Measurements from ENCODE around the gene CNTNAP2.

The CNTNAP2 gene

DNA sequence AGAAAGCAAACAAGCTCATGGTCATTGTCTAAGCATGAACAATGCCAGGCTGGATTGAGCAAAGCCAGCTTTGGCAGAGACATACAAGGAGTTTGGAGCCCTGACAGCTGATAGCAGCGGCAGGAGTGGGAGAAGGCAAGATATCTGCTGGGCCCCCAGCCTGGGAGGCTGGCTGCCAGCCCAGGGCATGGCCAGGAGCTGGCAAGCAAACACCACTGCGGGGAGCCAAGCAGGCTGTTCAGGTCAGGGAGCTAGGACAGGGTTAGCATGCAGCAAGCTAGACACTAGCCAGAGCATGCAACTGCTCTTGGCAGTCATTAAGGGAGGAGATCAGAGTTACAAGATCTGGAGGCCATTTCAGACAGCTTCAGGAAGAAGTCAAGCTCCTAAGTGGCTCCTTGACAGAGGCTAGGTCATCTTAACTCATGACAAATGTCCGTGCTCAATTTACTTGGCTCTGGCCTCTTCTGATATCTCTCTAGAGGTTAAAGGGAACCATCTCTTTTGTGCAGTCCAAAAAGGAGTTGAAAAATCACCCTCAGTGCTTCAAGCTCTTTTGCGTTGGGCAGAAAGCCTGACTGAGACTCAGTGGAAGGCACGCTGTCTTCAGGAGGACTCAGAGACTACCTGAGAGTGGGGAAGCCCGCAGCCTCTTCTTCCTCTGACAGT lies 2037.1 kb downstream of the CNTNAP2 start:
- no peak for DNase-seq (ENCODE audit: low read depth)

DNA sequence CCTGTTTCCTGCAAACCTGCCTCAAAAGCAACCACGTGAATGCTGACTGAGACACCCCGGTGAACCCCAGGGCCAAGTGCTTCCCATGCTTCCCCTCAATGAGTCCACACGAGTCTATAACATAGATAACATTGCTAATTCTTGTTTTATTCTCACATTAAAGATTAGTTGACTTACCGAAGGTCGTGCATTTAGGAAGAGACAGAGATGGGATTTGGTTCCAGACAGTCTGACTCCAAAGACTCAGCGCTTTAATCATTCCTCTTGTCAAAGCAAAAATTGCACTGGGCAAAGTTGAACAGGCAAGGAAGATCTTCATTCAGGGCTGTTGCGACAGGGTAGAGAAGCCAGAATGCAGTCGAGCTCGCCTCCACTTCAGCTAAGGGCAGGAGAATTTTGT lies 2038.4 kb downstream of the CNTNAP2 start:
- no peak for DNase-seq (ENCODE audit: low read depth)

DNA sequence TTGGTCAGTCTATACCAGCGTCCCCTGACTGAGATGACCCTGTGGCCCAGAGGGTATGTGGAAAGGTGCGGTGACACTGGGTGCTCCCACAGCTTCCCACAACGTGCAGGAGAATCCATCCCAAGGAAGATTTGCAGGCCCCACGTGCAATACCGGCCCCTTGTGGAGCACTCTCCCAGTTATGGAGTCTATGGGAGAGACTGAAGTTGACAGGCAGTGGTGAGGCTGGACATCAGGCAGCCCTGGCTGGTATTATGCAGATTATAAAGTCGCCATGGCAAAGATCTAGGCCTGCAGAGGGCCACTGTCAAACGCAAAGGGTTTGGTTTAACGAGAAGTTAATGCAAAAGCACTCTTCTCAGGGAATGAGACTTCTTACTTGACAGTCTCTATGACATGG lies 2039.2 kb downstream of the CNTNAP2 start:
- DNase-seq (ENCODE audit: low read depth): no peak

- DNase-seq (ENCODE audit: low read depth): no peak
Measured at GRCh38 chr7:148156233-148156632, 2039.6 kb downstream of the CNTNAP2 start.

DNA sequence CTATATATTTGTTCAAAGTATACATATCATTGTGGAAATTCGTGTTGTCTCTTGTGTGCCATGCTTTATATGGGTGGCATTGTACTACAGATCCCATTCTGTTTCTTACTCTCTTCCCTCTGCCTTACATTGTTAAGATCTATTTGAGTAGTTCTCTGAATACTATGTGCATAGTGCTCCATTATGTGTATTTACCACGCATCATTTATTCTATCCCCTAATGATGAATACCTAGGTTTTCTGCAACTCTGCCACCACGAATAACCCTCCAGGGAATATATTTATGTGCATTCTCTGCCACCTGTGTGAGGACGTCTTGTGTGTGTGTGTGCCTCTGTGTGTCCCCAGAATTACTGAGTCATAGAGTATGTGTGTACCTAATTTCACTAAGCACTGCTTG lies 2042.7 kb downstream of the CNTNAP2 start:
- DNase-seq (ENCODE audit: low read depth): no peak

DNA sequence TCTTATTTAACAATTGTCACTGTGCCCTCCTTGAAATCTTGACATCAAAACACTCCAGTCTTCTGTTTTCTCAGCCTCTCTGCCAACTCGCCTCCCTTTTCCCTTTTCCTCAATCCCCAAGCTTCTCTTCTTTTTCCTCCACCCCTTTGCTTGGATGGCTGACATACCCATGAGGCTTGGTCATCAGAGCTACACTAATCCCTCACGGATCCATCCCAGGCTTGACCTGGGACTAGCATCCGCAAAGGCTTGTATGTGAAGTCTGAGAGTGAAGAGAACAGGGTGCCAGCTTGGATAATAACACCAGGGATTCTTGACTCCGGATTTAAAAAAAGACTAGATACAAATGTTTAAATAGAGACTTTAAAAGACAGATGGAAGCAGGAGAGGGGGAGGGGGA lies 2045.2 kb downstream of the CNTNAP2 start:
- no peak for DNase-seq (ENCODE audit: low read depth)

GRCh38 chr7:148162808-148163207 lies 2046.2 kb downstream of the CNTNAP2 start:
- DNase-seq (ENCODE audit: low read depth): no peak

DNA sequence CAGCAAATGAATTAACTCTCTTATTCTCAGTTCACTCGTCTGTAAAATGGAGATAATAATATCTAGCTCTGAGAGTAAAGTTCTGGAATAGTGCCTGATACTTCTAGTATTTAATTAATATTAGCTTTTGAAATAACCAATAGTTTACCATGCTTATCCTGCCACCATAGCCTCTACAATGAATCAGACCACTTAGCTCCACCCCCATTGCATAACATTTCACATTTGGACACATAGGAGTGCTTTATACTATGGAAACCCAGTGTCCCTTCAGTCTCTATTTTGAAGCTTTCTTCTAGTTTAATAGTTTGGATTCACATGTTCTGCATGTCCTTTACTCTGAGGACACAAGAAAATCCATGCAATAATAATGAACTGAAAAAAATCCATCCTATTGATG lies 2046.6 kb downstream of the CNTNAP2 start:
- no peak for DNase-seq (ENCODE audit: low read depth)

DNA sequence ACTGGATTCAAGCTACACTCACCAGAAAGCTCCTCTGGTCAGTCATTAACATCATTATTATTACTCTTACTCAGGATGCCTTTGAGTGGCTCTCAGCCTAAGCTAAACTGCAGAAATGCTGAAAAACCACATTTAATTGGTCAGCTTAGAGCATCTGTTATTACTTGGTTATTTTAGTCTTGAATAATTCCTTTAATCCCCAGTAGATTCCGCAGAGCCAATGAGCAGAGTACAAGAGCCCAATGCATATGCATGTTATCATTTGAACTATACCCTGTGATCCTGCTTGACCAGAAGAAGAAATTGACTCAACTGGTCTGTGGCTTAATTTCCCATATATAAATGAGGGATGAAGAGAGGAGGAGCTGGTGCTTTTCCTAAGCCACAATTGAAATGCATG lies 2056.3 kb downstream of the CNTNAP2 start:
- no peak for DNase-seq (ENCODE audit: low read depth)

GRCh38 chr7:148173369-148173768 lies 2056.8 kb downstream of the CNTNAP2 start:
- no peak for DNase-seq (ENCODE audit: low read depth)

- no peak for DNase-seq (ENCODE audit: low read depth)
Measured at GRCh38 chr7:148174376-148174775, 2057.8 kb downstream of the CNTNAP2 start.

GRCh38 chr7:148175512-148175911 lies 2058.9 kb downstream of the CNTNAP2 start:
- no peak for DNase-seq (ENCODE audit: low read depth)

- DNase-seq (ENCODE audit: low read depth): no peak
Measured at GRCh38 chr7:148177972-148178371, 2061.4 kb downstream of the CNTNAP2 start.

DNA sequence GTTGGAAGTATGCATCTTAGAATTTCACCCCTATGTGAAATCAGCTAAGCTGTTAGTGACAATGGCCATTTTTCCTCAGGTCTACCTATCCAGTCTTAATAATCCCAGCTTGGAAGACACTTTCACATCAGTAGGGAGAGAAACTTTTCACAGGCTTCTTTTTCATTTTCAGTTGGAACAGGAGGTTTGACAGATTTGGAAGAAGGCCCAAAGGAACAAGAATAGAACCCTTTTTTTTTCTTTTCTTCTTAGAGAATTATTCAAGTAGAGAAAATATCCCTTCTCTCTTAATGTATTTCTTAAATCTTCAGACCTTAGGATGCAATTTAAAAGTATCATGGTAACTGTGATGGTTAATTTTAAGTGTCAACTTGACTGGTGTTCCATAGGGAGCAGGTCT lies 2063.5 kb downstream of the CNTNAP2 start:
- no peak for DNase-seq (ENCODE audit: low read depth)

DNA sequence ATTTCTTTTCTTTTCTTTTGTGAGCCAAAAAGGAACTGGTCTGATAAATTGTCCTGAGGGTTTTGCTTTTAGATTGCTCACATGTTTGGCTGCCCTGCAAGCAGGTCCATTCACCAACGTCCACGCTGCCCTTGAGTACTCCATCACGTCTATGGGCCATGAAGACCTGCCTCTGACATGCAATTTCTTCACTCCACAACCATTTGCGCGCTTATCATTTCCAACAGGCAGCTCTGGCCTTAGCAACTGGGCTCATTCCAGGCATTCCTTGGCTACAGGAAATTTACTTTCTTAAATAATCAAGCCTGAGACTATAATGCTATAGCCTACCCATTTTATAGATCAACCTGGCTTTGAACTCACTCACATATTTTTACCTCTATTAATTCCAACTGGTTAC lies 2065.7 kb downstream of the CNTNAP2 start:
- no peak for DNase-seq (ENCODE audit: low read depth)

GRCh38 chr7:148185041-148185440 lies 2068.4 kb downstream of the CNTNAP2 start:
- DNase-seq (ENCODE audit: low read depth): no peak

GRCh38 chr7:148187471-148187870 lies 2070.9 kb downstream of the CNTNAP2 start:
- DNase-seq (ENCODE audit: low read depth): no peak

DNA sequence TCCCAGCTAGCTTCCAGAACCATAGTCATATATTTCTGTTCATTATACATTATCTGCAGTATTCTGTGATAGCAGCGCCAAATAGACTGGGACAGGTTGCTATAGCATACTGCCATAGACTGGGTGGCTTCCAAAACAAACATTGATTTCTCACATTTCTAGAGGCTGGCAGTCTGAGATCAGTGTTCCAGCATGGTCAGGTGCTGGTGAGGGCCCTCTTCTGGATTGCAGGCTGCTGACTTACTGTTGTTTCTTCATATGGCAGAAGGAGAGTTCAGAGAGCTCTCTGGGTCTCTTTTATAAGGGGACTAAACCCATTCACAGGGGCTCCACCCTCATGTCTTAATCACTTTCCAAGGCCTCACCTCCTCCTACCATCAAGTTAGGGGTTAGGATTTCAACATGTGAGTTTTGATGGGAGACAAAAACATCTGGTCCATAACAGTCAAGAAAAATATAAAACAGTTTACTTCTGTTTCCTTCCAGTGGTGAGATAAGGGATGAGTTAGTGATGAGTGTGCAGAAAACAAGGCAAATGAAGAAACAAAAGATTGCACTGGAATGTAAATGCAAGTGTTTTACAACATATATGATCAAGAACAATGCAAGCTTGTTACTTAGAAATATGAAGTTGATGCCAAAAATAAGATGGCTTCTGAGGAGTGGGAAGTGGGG lies 2074.9 kb downstream of the CNTNAP2 start:
- no peak for DNase-seq (ENCODE audit: low read depth)

DNA sequence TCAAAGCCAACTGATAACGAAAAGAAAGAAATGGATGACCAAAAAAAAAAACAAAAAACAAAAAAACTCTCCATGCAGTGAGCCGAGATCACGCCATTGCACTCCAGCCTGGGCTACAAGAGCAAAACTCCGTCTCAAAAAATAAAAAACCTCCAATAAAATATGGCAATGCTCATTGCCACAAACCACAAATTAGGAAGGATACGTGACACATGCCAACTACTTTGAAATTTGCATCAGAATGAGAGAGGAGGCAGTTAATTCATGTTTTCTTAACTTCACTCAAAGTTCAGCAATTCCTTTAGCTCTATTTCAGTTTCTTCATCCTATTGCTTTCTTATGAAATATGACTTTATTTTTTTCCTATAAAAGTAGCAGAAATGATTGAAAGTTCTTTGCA lies 2075.9 kb downstream of the CNTNAP2 start:
- no peak for DNase-seq (ENCODE audit: low read depth)

DNA sequence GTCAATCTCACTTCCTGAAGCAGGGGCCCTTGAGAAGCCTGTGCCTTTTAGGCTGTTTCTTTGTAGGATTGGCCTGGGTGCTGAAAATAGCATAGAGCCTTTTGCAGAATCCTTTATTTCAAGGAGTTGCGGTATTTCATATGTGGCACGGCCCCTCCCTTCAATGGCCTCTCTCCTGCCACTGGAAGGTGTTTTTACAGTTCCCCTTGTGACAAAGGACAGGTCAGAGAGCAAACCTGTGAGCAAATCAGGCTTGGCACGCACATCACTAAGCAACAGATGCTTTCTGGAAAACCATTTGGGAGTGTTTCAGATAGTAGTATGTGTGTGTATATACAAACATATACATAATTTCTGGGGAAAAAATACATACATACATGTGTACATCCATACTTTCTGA lies 2085.4 kb downstream of the CNTNAP2 start:
- no peak for DNase-seq (ENCODE audit: low read depth)

DNA sequence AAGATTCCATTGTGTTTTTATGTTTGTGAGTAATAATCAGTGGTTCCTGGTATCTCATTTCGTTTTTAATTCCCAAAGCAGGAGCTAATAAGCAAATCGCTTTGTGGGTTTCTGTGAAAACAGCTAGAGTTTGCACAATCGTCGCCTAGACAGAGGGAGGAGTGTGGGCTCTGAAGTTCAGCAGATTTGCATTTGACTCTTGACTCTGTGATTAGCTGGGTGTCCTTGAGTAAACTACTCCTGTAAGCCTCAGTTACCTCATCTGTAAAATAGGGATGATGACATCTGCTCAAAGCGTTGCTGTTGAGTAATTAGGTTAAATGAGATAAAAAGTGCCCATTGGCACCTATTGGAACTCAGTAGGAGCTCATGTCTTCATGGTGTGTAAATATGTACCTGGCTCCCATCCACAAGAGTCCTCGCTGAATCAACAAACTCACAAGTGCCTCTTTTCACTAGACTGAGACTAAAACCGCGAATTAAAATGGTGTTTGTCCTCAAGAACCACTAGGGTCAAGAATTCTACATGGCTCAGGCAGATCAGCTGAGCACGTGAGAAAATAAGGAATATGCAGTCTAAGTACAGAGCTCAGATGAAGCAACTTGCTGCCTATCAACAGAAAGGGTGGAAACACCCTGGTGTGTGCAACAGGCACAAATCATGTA lies 2088.2 kb downstream of the CNTNAP2 start:
- no peak for DNase-seq (ENCODE audit: low read depth)

DNA sequence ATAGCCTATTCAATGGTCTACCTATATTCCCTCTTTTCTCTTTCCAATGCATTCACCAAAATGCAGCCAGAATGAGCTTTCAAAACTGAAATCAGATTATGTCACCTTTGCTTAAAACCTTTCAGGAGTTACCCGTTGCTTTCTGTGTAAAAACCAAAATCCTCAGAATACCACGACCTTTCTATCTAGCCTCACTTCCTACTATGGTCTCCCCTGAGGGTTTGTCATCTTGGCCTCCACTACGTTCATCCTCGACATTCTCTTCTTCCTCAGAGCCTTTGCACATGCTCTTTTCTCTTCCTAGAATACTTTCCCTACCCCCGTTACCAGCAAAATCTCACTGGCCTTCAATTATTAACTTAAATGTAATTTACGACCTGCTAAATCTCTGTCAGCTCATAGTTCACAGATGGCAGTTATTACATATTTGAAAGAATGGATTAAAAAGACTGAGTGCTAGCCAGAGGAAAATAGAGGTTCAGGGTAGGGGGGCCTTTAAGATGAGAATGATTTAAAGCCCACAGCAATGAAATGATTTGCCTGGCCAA lies 2093.1 kb downstream of the CNTNAP2 start:
- no peak for DNase-seq (ENCODE audit: low read depth)

- no peak for DNase-seq (ENCODE audit: low read depth)
Measured at GRCh38 chr7:148210804-148211325, 2094.3 kb downstream of the CNTNAP2 start.

Measured in EH (cell line).